HepG2 (cell line): ENCODE data around the gene CYBC1. TPM values are rescaled to one million over a fixed set of nuclear protein-coding genes. Genes with fewer than 3 reads are reported as not detected.
A peak's percentile ranks its signal among the peaks of the same experiment; 100 is the strongest.

ENCODE experiments used
- E2F1 ChIP-seq: sonication (generic); formaldehyde crosslinking; IDR thresholded peaks from 2 replicates; pipeline ENCODE4 v1.5.0; 2020; ENCODE audit warnings: missing genetic modification reagents
- GTF3A ChIP-seq: sonication (generic); formaldehyde crosslinking; conservative IDR thresholded peaks from 2 replicates; pipeline ENCODE4 v1.4.0; 2020; ENCODE audit warnings: mild to moderate bottlenecking, missing genetic modification reagents
- JARID2 ChIP-seq: sonication (generic); formaldehyde crosslinking; IDR thresholded peaks from 2 replicates; pipeline ENCODE4 v1.8.1; 2023; ENCODE audit warnings: missing genetic modification reagents, inconsistent platforms; ENCODE audit not compliant: insufficient replicate concordance
- KDM3A ChIP-seq: IDR thresholded peaks from 2 replicates; pipeline ENCODE4 v1.6.1; 2018; ENCODE audit warnings: low read depth, missing compliant biosample characterization
- MED13 ChIP-seq: sonication (generic); formaldehyde crosslinking; IDR thresholded peaks from 2 replicates; pipeline ENCODE4 v1.5.0; 2020; ENCODE audit warnings: missing genetic modification reagents
- POGK ChIP-seq: sonication (generic); formaldehyde crosslinking; conservative IDR thresholded peaks from 2 replicates; pipeline ENCODE4 v1.8.0; 2022; ENCODE audit warnings: mild to moderate bottlenecking, moderate library complexity, missing genetic modification reagents
- SMARCE1 ChIP-seq: fragments of 450-650 bp; IDR thresholded peaks from 2 replicates; pipeline ENCODE4 v1.6.1; 2017; ENCODE audit warnings: borderline replicate concordance
- SP140L ChIP-seq: sonication (generic); formaldehyde crosslinking; IDR thresholded peaks from 2 replicates; pipeline ENCODE4 v1.4.0; 2020; ENCODE audit warnings: missing genetic modification reagents, borderline replicate concordance
- TFE3 ChIP-seq: IDR thresholded peaks from 2 replicates; pipeline ENCODE4 v1.6.1; 2016
- YEATS2 ChIP-seq: sonication (generic); formaldehyde crosslinking; IDR thresholded peaks from 2 replicates; pipeline ENCODE4 v1.4.0; 2020; ENCODE audit warnings: missing genetic modification reagents, borderline replicate concordance
- ZC3H13 ChIP-seq: sonication (generic); formaldehyde crosslinking; IDR thresholded peaks from 2 replicates; pipeline ENCODE4 v1.8.1; 2023; ENCODE audit warnings: mild to moderate bottlenecking, missing genetic modification reagents, moderate library complexity
- ZKSCAN1 ChIP-seq: fragments of 150-350 bp; IDR thresholded peaks from 2 replicates; pipeline ENCODE4 v1.6.1; 2014; ENCODE audit warnings: low read length
- ZMYM4 ChIP-seq: sonication (generic); formaldehyde crosslinking; IDR thresholded peaks from 2 replicates; pipeline ENCODE4 v1.8.1; 2023; ENCODE audit warnings: mild to moderate bottlenecking, missing genetic modification reagents
- ZNF180 ChIP-seq: sonication (generic); formaldehyde crosslinking; IDR thresholded peaks from 2 replicates; pipeline ENCODE4 v1.4.0; 2020; ENCODE audit warnings: low read depth, missing genetic modification reagents, borderline replicate concordance
- ZNF44 ChIP-seq: sonication (generic); formaldehyde crosslinking; IDR thresholded peaks from 2 replicates; pipeline ENCODE4 v1.5.1; 2020; ENCODE audit warnings: mild to moderate bottlenecking, missing genetic modification reagents
- ZNF850 ChIP-seq: sonication (generic); formaldehyde crosslinking; conservative IDR thresholded peaks from 2 replicates; pipeline ENCODE4 v1.9.0; 2021; ENCODE audit warnings: mild to moderate bottlenecking, missing genetic modification reagents
- polyA plus RNA-seq, 8 experiments: library from polyadenylated mRNA; depleted of rRNA in 3 of 8; stranded (reverse) in 7 of 8; unstranded in 1 of 8; fragments of >200 nt; fragmentation: Illumina TruSeq in 4 of 8; extraction: Trizol in 4 of 8; gene quantifications; 2 replicates each; pipeline versions ENCODE4 v1.2.1 to v1.2.3, GENCODE V29; 2011 to 2016; ENCODE audit warnings: low read depth in 4 of 8, missing spikeins in 1 of 8, mixed read lengths in 1 of 8; ENCODE audit not compliant: insufficient read depth in 1 of 8
- total RNA-seq, 5 experiments: library from RNA; depleted of rRNA; stranded (reverse); fragments of >200 nt; fragmentation: Illumina TruSeq; extraction: Trizol; gene quantifications; 2 replicates each; pipeline ENCODE4 v1.2.3, GENCODE V29; 2016; ENCODE audit warnings: low read depth in 1 of 5
- TF ChIP-seq, protein P1 (sequence below): sonication (generic); formaldehyde crosslinking; IDR thresholded peaks from 2 replicates; pipeline ENCODE4 v1.4.0; 2020; ENCODE audit warnings: missing genetic modification reagents
- TF ChIP-seq, protein P2 (sequence below): sonication (generic); formaldehyde crosslinking; IDR thresholded peaks from 2 replicates; pipeline ENCODE4 v1.4.0; 2020; ENCODE audit warnings: missing genetic modification reagents

CYBC1 gene
- total and polyA plus RNA-seq, 2 of the 13 experiments (the other 11 are each of a cell fraction or from before 2014, with no cell fraction given), result 43.4 to 44.1 TPM

- TF ChIP-seq ZNF44 (CRISPR knock-in tag) (0 out of 2 replicates have a peak, but pooled peaks have one; percentile 24), JARID2 (CRISPR knock-in tag) (no peak), ZKSCAN1 (no peak), SMARCE1 (no peak), ZNF180 (CRISPR knock-in tag) (no peak), YEATS2 (CRISPR knock-in tag) (no peak), TFE3 (no peak), KDM3A (CRISPR knock-in tag) (0 out of 2 replicates have a peak, but pooled peaks have one; percentile 55), POGK (CRISPR knock-in tag) (no peak), ZNF850 (no peak), MED13 (CRISPR knock-in tag) (no peak), E2F1 (CRISPR knock-in tag) (no peak), ZMYM4 (CRISPR knock-in tag) (no peak; the same call in 1 of the 2 replicates), ZC3H13 (CRISPR knock-in tag) (no peak), GTF3A (CRISPR knock-in tag) (no peak), SP140L (CRISPR knock-in tag) (no peak)
- TF ChIP-seq, protein P1, sequence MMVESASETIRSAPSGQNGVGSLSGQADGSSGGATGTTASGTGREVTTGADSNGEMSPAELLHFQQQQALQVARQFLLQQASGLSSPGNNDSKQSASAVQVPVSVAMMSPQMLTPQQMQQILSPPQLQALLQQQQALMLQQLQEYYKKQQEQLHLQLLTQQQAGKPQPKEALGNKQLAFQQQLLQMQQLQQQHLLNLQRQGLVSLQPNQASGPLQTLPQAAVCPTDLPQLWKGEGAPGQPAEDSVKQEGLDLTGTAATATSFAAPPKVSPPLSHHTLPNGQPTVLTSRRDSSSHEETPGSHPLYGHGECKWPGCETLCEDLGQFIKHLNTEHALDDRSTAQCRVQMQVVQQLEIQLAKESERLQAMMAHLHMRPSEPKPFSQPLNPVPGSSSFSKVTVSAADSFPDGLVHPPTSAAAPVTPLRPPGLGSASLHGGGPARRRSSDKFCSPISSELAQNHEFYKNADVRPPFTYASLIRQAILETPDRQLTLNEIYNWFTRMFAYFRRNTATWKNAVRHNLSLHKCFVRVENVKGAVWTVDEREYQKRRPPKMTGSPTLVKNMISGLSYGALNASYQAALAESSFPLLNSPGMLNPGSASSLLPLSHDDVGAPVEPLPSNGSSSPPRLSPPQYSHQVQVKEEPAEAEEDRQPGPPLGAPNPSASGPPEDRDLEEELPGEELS (CRISPR knock-in tag), result no peak
- TF ChIP-seq, protein P2, sequence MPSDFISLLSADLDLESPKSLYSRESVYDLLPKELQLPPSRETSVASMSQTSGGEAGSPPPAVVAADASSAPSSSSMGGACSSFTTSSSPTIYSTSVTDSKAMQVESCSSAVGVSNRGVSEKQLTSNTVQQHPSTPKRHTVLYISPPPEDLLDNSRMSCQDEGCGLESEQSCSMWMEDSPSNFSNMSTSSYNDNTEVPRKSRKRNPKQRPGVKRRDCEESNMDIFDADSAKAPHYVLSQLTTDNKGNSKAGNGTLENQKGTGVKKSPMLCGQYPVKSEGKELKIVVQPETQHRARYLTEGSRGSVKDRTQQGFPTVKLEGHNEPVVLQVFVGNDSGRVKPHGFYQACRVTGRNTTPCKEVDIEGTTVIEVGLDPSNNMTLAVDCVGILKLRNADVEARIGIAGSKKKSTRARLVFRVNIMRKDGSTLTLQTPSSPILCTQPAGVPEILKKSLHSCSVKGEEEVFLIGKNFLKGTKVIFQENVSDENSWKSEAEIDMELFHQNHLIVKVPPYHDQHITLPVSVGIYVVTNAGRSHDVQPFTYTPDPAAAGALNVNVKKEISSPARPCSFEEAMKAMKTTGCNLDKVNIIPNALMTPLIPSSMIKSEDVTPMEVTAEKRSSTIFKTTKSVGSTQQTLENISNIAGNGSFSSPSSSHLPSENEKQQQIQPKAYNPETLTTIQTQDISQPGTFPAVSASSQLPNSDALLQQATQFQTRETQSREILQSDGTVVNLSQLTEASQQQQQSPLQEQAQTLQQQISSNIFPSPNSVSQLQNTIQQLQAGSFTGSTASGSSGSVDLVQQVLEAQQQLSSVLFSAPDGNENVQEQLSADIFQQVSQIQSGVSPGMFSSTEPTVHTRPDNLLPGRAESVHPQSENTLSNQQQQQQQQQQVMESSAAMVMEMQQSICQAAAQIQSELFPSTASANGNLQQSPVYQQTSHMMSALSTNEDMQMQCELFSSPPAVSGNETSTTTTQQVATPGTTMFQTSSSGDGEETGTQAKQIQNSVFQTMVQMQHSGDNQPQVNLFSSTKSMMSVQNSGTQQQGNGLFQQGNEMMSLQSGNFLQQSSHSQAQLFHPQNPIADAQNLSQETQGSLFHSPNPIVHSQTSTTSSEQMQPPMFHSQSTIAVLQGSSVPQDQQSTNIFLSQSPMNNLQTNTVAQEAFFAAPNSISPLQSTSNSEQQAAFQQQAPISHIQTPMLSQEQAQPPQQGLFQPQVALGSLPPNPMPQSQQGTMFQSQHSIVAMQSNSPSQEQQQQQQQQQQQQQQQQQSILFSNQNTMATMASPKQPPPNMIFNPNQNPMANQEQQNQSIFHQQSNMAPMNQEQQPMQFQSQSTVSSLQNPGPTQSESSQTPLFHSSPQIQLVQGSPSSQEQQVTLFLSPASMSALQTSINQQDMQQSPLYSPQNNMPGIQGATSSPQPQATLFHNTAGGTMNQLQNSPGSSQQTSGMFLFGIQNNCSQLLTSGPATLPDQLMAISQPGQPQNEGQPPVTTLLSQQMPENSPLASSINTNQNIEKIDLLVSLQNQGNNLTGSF (CRISPR knock-in tag), result no peak
Observed at GRCh38 chr17:82495844-82496528, 45.4 kb upstream of the CYBC1 start (continued).
